Lower leg skin (tissue), 4 donors: ENCODE data around the gene MANEA. TPM values are rescaled to one million over a fixed set of nuclear protein-coding genes. Genes with fewer than 3 reads are reported as not detected.

Source experiments
- DNase-seq, 2 donors: peaks; one replicate each; pipeline ENCODE4 v3.0.0-alpha.2; 2019; ENCODE audit warnings: low spot score in 2 of 2
- H3K4me3 ChIP-seq: fragments of 200-600 bp; sonication (generic); 2 replicates; pipeline ENCODE4 v1.5.1; 2017; ENCODE audit warnings: mild to moderate bottlenecking, low read depth; ENCODE audit not compliant: poor library complexity, severe bottlenecking
- CTCF ChIP-seq, 3 donors: fragments of 450-650 bp; IDR thresholded peaks; one replicate each; pipeline ENCODE4 v1.5.1; 2016; ENCODE audit warnings: antibody characterized with exemption in 3 of 3, mild to moderate bottlenecking in 3 of 3, moderate library complexity in 2 of 3
- POLR2A ChIP-seq, 2 donors: fragments of 450-650 bp; IDR thresholded peaks; one replicate each; pipeline ENCODE4 v1.6.1; 2016 to 2017; ENCODE audit warnings: antibody characterized with exemption in 2 of 2, mild to moderate bottlenecking in 1 of 2, moderate library complexity in 1 of 2
- WGBS, 2 donors: methylation state at CpG; one replicate each; pipeline ENCODE4 v1.1.5; 2018; 5-methylcytosine and 5-hydroxymethylcytosine counted together
- intact Hi-C: fragments of 100-400 bp; cut with DNase I; formaldehyde crosslinking; loops from one replicate; pipeline ENCODE4 v1.15.0; 2023; ENCODE audit warnings: low total_unique reads
- total RNA-seq, 4 donors: library from RNA; depleted of rRNA; stranded (reverse); fragments of >200 nt; gene quantifications; one replicate each; pipeline ENCODE4 v1.1.0, GENCODE V29; 2016

Gene MANEA
- total RNA-seq, 4 donors from 2014 or later = 4.9 to 9.3 (median 6.5) TPM

- no peak overlapping the region for H3K4me3 ChIP-seq
- 58 to 67% methylated on average over 2 of the region's 2 CpGs for WGBS, 2 donors
- no peak for DNase-seq
- intact Hi-C loops = no loop called here
- no peak for TF ChIP-seq CTCF (IDR thresholded peaks at IDR 0.05)
- no peak for TF ChIP-seq POLR2A (IDR thresholded peaks at IDR 0.05)
Measured at GRCh38 chr6:95658886-95659285, 81.6 kb downstream of the MANEA start.
